ENCODE results near the gene NOD1. TPM values are rescaled to one million over a fixed set of nuclear protein-coding genes. Genes with fewer than 3 reads are reported as not detected.

NOD1 gene
- total and polyA plus RNA-seq, 3 donors from 2014 or later = 4.6 to 12.9 (median 11.9) TPM

- Histone ChIP-seq H3K27ac (no peak overlapping the region), H3K27me3 (no peaks in the 10 kb centered on the region), H3K4me3 (no peak overlapping the region), H3K4me1 (no peaks in the 10 kb centered on the region), H3K36me3 (ENCODE audit: low read depth, missing control alignments) (no peaks in the 10 kb centered on the region), H3K9me3 (no peaks in the 10 kb centered on the region)
- intact Hi-C loops (cut with DNase I; ENCODE audit: low total_unique reads) = no loop called here
- WGBS, 2 donors = 89 to 90% methylated on average over 15 to 29 of the region's 29 CpGs
- TF ChIP-seq CTCF (IDR thresholded peaks at IDR 0.05) (no peak), POLR2A (IDR thresholded peaks at IDR 0.05) (no peak)
- no peak for DNase-seq
Observed at GRCh38 chr7:30451539-30452279, 26.9 kb downstream of the NOD1 start.

GRCh38 chr7:30450983-30451497 lies 27.5 kb downstream of the NOD1 start:
- TF ChIP-seq CTCF (IDR thresholded peaks at IDR 0.05) (no peak), POLR2A (IDR thresholded peaks at IDR 0.05) (no peak)
- WGBS, 2 donors = 72 to 93% methylated on average over 9 to 22 of the region's 22 CpGs

GRCh38 chr7:30450240-30450982 lies 28.2 kb downstream of the NOD1 start:
- H3K4me3 ChIP-seq = no peak overlapping the region
- intact Hi-C loops (cut with DNase I; ENCODE audit: low total_unique reads) = no loop called here
- H3K4me1 ChIP-seq = no peaks in the 10 kb centered on the region
- TF ChIP-seq POLR2A (IDR thresholded peaks at IDR 0.05) (no peak), CTCF (IDR thresholded peaks at IDR 0.05) (no peak)
- no peak for DNase-seq
- H3K9me3 ChIP-seq = no peaks in the 10 kb centered on the region
- no peak overlapping the region for H3K27ac ChIP-seq
- H3K36me3 ChIP-seq (ENCODE audit: low read depth, missing control alignments) = no peaks in the 10 kb centered on the region
- H3K27me3 ChIP-seq = no peaks in the 10 kb centered on the region
- WGBS, 2 donors = 75 to 76% methylated on average over 6 of the region's 6 CpGs

More at GRCh38 chr7:30450983-30451497, 27.5 kb downstream of the NOD1 start:
- no peaks in the 10 kb centered on the region for H3K36me3 ChIP-seq (ENCODE audit: low read depth, missing control alignments)
- H3K27me3 ChIP-seq = no peaks in the 10 kb centered on the region
- intact Hi-C loops (cut with DNase I; ENCODE audit: low total_unique reads) = no loop called here
- H3K27ac ChIP-seq = no peak overlapping the region
- no peak overlapping the region for H3K4me3 ChIP-seq
- no peak for DNase-seq
- no peaks in the 10 kb centered on the region for H3K9me3 ChIP-seq
- no peaks in the 10 kb centered on the region for H3K4me1 ChIP-seq

GRCh38 chr7:30448461-30449189 lies 30.0 kb downstream of the NOD1 start:
- no peak for DNase-seq

More at GRCh38 chr7:30448461-30449189, 30.0 kb downstream of the NOD1 start:
- Histone ChIP-seq H3K27ac (no peak overlapping the region), H3K4me3 (no peak overlapping the region), H3K9me3 (no peaks in the 10 kb centered on the region), H3K27me3 (no peaks in the 10 kb centered on the region), H3K36me3 (ENCODE audit: low read depth, missing control alignments) (no peaks in the 10 kb centered on the region), H3K4me1 (no peaks in the 10 kb centered on the region)
- intact Hi-C loops (cut with DNase I; ENCODE audit: low total_unique reads) = no loop called here
- WGBS, 2 donors = 80 to 85% methylated on average over 3 to 10 of the region's 10 CpGs
- TF ChIP-seq CTCF (IDR thresholded peaks at IDR 0.05) = no peak
